Measurements from ENCODE around the gene SIN3B.

- TF ChIP-seq CTCF (IDR thresholded peaks at IDR 0.05) (no peak), JUND (IDR thresholded peaks at IDR 0.05) (no peak), ELF1 (IDR thresholded peaks at IDR 0.05) (no peak)
Measured at GRCh38 chr19:16877581-16877980, 48.4 kb downstream of the SIN3B start.

Data from SK-N-SH (cell line).